Keratinocyte (primary cell): Measurements from ENCODE around the gene ZNF185. TPM values are rescaled to one million over a fixed set of nuclear protein-coding genes. Genes with fewer than 3 reads are reported as not detected.

ENCODE experiments used
- DNase-seq: peaks from one replicate; pipeline ENCODE4 v3.0.0-alpha.2; 2011; ENCODE audit warnings: low read depth, missing footprints, low spot score
- FAIRE-seq: peaks from 2 replicates; lab custom pipeline; 2011; peaks lifted over from hg19 to GRCh38; lab: Jason Lieb, UNC
- H2AFZ ChIP-seq: 2 replicates; pipeline ENCODE4 v1.6.0; 2012; ENCODE audit warnings: low read length, control low read depth, inconsistent platforms; ENCODE audit not compliant: control insufficient read depth
- H3K27ac ChIP-seq: 2 replicates; pipeline ENCODE4 v1.5.1; 2011; ENCODE audit warnings: low read length; ENCODE audit not compliant: control insufficient read depth, insufficient read depth
- H3K27me3 ChIP-seq: 3 replicates; pipeline ENCODE4 v1.6.0; 2011; ENCODE audit warnings: low read length; ENCODE audit not compliant: control insufficient read depth, insufficient read depth; ENCODE audit errors: extremely low read depth
- H3K36me3 ChIP-seq, 2 experiments: 2 replicates in 1 of 2; 3 replicates in 1 of 2; pipeline ENCODE4 v1.5.1; 2011; ENCODE audit warnings: low read length in 2 of 2, mild to moderate bottlenecking in 1 of 2; ENCODE audit not compliant: control insufficient read depth in 2 of 2, insufficient read depth in 2 of 2; ENCODE audit errors: extremely low read depth in 1 of 2
- H3K4me1 ChIP-seq: 3 replicates; pipeline ENCODE4 v1.5.1; 2011; ENCODE audit warnings: low read length; ENCODE audit not compliant: control insufficient read depth, insufficient read depth; ENCODE audit errors: extremely low read depth
- H3K4me2 ChIP-seq: 3 replicates; pipeline ENCODE4 v1.6.0; 2011; ENCODE audit warnings: low read depth, low read length; ENCODE audit not compliant: control insufficient read depth, insufficient read depth; ENCODE audit errors: extremely low read depth
- H3K4me3 ChIP-seq, 3 experiments: fragments of 200-600 bp in 1 of 3; sonication (generic) in 1 of 3; 2 replicates in 2 of 3; 3 replicates in 1 of 3; pipeline ENCODE4 v1.5.1; 2011 to 2016; ENCODE audit warnings: low read length in 3 of 3, mild to moderate bottlenecking in 3 of 3, control low read depth in 2 of 3, inconsistent platforms in 1 of 3, low read depth in 1 of 3, mixed read lengths in 1 of 3, mixed run types in 1 of 3, moderate library complexity in 1 of 3; ENCODE audit not compliant: control insufficient read depth in 2 of 3, insufficient read depth in 2 of 3; ENCODE audit errors: extremely low read depth in 1 of 3
- H3K79me2 ChIP-seq: 2 replicates; pipeline ENCODE4 v1.6.0; 2012; ENCODE audit warnings: low read length; ENCODE audit not compliant: control insufficient read depth, insufficient read depth
- H3K9ac ChIP-seq: 3 replicates; pipeline ENCODE4 v1.6.0; 2011; ENCODE audit warnings: low read length; ENCODE audit not compliant: control insufficient read depth, insufficient read depth; ENCODE audit errors: extremely low read depth
- H3K9me1 ChIP-seq: 3 replicates; pipeline ENCODE4 v1.6.0; 2011; ENCODE audit warnings: low read length; ENCODE audit not compliant: control insufficient read depth, insufficient read depth; ENCODE audit errors: extremely low read depth
- H3K9me3 ChIP-seq: 2 replicates; pipeline ENCODE4 v1.5.1; 2012; ENCODE audit warnings: low read depth, low read length; ENCODE audit not compliant: control insufficient read depth
- H4K20me1 ChIP-seq: 3 replicates; pipeline ENCODE4 v1.6.0; 2011; ENCODE audit warnings: low read length; ENCODE audit not compliant: control insufficient read depth, insufficient read depth; ENCODE audit errors: extremely low read depth
- EZH2 ChIP-seq: IDR thresholded peaks from one replicate; pipeline ENCODE4 v1.6.1; 2012; ENCODE audit warnings: inconsistent platforms, mild to moderate bottlenecking, low read length, moderate library complexity
- dilution Hi-C: fragments of 300-500 bp; cut with MboI; formaldehyde crosslinking; loops from one replicate; pipeline ENCODE4 v1.7.0; 2020; ENCODE audit warnings: low sequenced_read_pairs; ENCODE audit not compliant: extremely low pct_ligation_motif_present
- polyA plus RNA-seq, 5 experiments: library from polyadenylated mRNA; depleted of rRNA in 3 of 5; stranded (reverse) in 3 of 5; stranded (forward) in 1 of 5; unstranded in 1 of 5; fragments of >200 nt; gene quantifications; 1 replicate in 1 of 5; 2 replicates in 3 of 5; 3 replicates in 1 of 5; pipeline versions ENCODE4 v1.2.1 to v1.2.3, GENCODE V29; 2011 to 2012; ENCODE audit warnings: missing spikeins in 2 of 5, low read depth in 1 of 5, low replicate concordance in 1 of 5
- TF ChIP-seq, protein P1 (sequence below), 3 experiments: IDR thresholded peaks in 1 of 3; conservative IDR thresholded peaks in 1 of 3; optimal IDR thresholded peaks in 1 of 3; 2 replicates in 2 of 3; 3 replicates in 1 of 3; pipeline versions ENCODE3 to v1.5.1; 2011; ENCODE audit warnings: low read length in 3 of 3, mild to moderate bottlenecking in 3 of 3, moderate library complexity in 2 of 3, control low read depth in 1 of 3, inconsistent platforms in 1 of 3; ENCODE audit not compliant: insufficient read depth in 2 of 3; ENCODE audit errors: extremely low read depth in 1 of 3

The ZNF185 gene
- polyA plus RNA-seq, 1 donor (not counting 4 experiments of a cell fraction or from before 2014, with no cell fraction given) = 55.6 TPM

DNA sequence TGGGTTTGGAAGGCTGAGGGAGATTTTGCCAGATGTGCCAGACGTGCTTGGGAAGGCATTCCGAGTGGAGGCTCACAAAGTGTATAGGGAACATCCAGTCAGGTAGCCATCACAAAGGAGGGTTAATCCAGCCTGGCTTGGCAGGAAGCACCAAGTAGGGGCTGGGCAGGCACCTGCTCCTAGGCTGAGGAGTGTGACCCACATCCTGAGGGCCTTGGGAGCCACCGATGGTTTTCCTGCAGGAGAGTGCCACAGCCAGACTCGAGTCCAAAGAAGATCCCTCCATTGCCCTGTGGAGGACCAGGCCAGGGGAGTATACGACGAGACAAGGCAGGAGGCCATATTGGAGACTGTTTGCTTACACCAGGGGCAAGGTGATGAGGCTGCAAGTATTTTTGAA is 48.8 kb downstream of the ZNF185 start:
- no peak overlapping the region for H3K4me3 ChIP-seq
- peaks cover 3 to 5% of the 10 kb centered on the region in 2 experiments for H3K36me3 ChIP-seq
- H3K9ac ChIP-seq = no peak overlapping the region
- H3K79me2 ChIP-seq = no peaks in the 10 kb centered on the region
- H3K4me2 ChIP-seq = no peak overlapping the region
- H3K27ac ChIP-seq = no peak overlapping the region
- H3K4me1 ChIP-seq = peaks cover 3% of the 10 kb centered on the region
- no peaks in the 10 kb centered on the region for H4K20me1 ChIP-seq
- no peaks in the 10 kb centered on the region for H3K9me3 ChIP-seq
- H2AFZ ChIP-seq = no peak overlapping the region
- H3K9me1 ChIP-seq = no peaks in the 10 kb centered on the region
- no peaks in the 10 kb centered on the region for H3K27me3 ChIP-seq
- DNase-seq = no peak
- dilution Hi-C loops = no loop called here
- no peak for FAIRE-seq
- no peak for TF ChIP-seq EZH2
- TF ChIP-seq, protein P1, sequence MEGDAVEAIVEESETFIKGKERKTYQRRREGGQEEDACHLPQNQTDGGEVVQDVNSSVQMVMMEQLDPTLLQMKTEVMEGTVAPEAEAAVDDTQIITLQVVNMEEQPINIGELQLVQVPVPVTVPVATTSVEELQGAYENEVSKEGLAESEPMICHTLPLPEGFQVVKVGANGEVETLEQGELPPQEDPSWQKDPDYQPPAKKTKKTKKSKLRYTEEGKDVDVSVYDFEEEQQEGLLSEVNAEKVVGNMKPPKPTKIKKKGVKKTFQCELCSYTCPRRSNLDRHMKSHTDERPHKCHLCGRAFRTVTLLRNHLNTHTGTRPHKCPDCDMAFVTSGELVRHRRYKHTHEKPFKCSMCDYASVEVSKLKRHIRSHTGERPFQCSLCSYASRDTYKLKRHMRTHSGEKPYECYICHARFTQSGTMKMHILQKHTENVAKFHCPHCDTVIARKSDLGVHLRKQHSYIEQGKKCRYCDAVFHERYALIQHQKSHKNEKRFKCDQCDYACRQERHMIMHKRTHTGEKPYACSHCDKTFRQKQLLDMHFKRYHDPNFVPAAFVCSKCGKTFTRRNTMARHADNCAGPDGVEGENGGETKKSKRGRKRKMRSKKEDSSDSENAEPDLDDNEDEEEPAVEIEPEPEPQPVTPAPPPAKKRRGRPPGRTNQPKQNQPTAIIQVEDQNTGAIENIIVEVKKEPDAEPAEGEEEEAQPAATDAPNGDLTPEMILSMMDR (optimal IDR thresholded peaks at IDR 0.05 in 1 of 3, IDR thresholded peaks at IDR 0.05 in 1 of 3, conservative IDR thresholded peaks at IDR 0.05 in 1 of 3; ENCODE audit: extremely low read depth in 1 of 3, insufficient read depth in 2 of 3, low read length in 3 of 3) = no peak

Other genes starting within 250 kb of the ZNF185 start
- not detected in 3 replicates for gene MAGEA3, start 199.3 kb upstream of the ZNF185 start, polyA plus RNA-seq
- gene CSAG2, start 188.8 kb upstream of the ZNF185 start, polyA plus RNA-seq = not detected in 3 replicates
- gene MAGEA2B, start 183.4 kb upstream of the ZNF185 start, polyA plus RNA-seq = not detected in 3 replicates
- gene CSAG1, start 164.3 kb upstream of the ZNF185 start, polyA plus RNA-seq = not detected in 3 replicates
- not detected in 3 replicates for gene MAGEA12, start 164.3 kb upstream of the ZNF185 start, polyA plus RNA-seq
- not detected in 3 replicates for gene MAGEA2, start 144.2 kb upstream of the ZNF185 start, polyA plus RNA-seq
- not detected in 3 replicates for gene CSAG3, start 138.8 kb upstream of the ZNF185 start, polyA plus RNA-seq
- gene MAGEA6, start 128.4 kb upstream of the ZNF185 start, polyA plus RNA-seq = not detected in 3 replicates
- 54.7 to 69.0 TPM (median 55.5 TPM) in 3 replicates for gene CETN2, start 67.3 kb upstream of the ZNF185 start, polyA plus RNA-seq
- 74.7 to 96.3 TPM (median 79.0 TPM) in 3 replicates for gene NSDHL, start 67.0 kb upstream of the ZNF185 start, polyA plus RNA-seq
- not detected in 3 replicates for gene PNMA5, start 96.0 kb downstream of the ZNF185 start, polyA plus RNA-seq
- gene PNMA3, start 158.4 kb downstream of the ZNF185 start, polyA plus RNA-seq = 0.03 TPM in 1 of 3 replicates, not detected in the others
- 0.14 to 0.41 TPM (median 0.16 TPM) in 3 replicates for gene PNMA6A, start 174.4 kb downstream of the ZNF185 start, polyA plus RNA-seq